NCI-H2196 (cell line): Measurements from ENCODE around the gene SPRR2D.
"Not testable (repeated sequence)": the region's sequence is repeated elsewhere in the genome, so short reads cannot be mapped to it uniquely, and the experiment has no call there.

ENCODE experiments used
- DNase-seq: peaks from one replicate; lab custom pipeline; 2025; ENCODE audit not compliant: unreplicated experiment; lab: John Stamatoyannopoulos, UW

SPRR2D gene

GRCh38 chr1:153040950-153041631 lies at the start of gene SPRR2D:
SPRR2D (minus strand) TSS chr1:153041120; CDS start chr1:153040346, 774 bp downstream.
- no peak for DNase-seq

GRCh38 chr1:153087652-153088051 lies 46.7 kb upstream of the SPRR2D start:
- no peak for DNase-seq

GRCh38 chr1:153081736-153082135 lies 40.8 kb upstream of the SPRR2D start:
- DNase-seq, result no peak

- no peak for DNase-seq
Measured at GRCh38 chr1:153072806-153073726, 32.1 kb upstream of the SPRR2D start.

GRCh38 chr1:153071511-153071910 lies 30.6 kb upstream of the SPRR2D start, which contains the start of gene SPRR2B:
SPRR2B (minus strand) TSS chr1:153071611; CDS start chr1:153070839, 772 bp downstream.
- DNase-seq, result no peak

GRCh38 chr1:153070243-153070642 lies 29.3 kb upstream of the SPRR2D start:
- no peak for DNase-seq

- DNase-seq, result no peak
Measured at GRCh38 chr1:153058826-153059784, 18.2 kb upstream of the SPRR2D start.

GRCh38 chr1:153058154-153058553 lies 17.2 kb upstream of the SPRR2D start:
- DNase-seq, result no peak

GRCh38 chr1:153057375-153057774 lies 16.5 kb upstream of the SPRR2D start, which contains the start of gene SPRR2A:
SPRR2A (minus strand) TSS chr1:153057512; CDS start chr1:153056735, 777 bp downstream.
- DNase-seq, result no peak

- DNase-seq, result not testable (repeated sequence)
Measured at GRCh38 chr1:153056111-153056510, 15.2 kb upstream of the SPRR2D start.

GRCh38 chr1:153049211-153049610 lies 8.3 kb upstream of the SPRR2D start:
- DNase-seq, result no peak

GRCh38 chr1:153035211-153035610 lies 5.7 kb downstream of the SPRR2D start:
- DNase-seq, result no peak

- peak; percentile 6 for DNase-seq
Measured at GRCh38 chr1:153032677-153033308, 8.1 kb downstream of the SPRR2D start.

GRCh38 chr1:153032073-153032472 lies 8.8 kb downstream of the SPRR2D start:
- DNase-seq, result no peak

GRCh38 chr1:153030895-153031294 lies 10.0 kb downstream of the SPRR2D start, which contains the start of gene SPRR1B:
SPRR1B (plus strand) TSS chr1:153031203; CDS start chr1:153032346, 1,143 bp downstream.
- DNase-seq, result no peak

GRCh38 chr1:153028766-153029165 lies 12.2 kb downstream of the SPRR2D start:
- DNase-seq, result no peak

GRCh38 chr1:153025797-153026196 lies 15.1 kb downstream of the SPRR2D start:
- no peak for DNase-seq

- no peak for DNase-seq
Measured at GRCh38 chr1:153024413-153024812, 16.5 kb downstream of the SPRR2D start.

- DNase-seq, result no peak
Measured at GRCh38 chr1:153023109-153023508, 17.8 kb downstream of the SPRR2D start.

GRCh38 chr1:153022340-153022739 lies 18.6 kb downstream of the SPRR2D start:
- DNase-seq, result not testable (repeated sequence)
